Measurements from ENCODE around the gene GSK3B.
"Not testable (repeated sequence)": the region's sequence is repeated elsewhere in the genome, so short reads cannot be mapped to it uniquely, and the experiment has no call there.

Gene GSK3B

DNA sequence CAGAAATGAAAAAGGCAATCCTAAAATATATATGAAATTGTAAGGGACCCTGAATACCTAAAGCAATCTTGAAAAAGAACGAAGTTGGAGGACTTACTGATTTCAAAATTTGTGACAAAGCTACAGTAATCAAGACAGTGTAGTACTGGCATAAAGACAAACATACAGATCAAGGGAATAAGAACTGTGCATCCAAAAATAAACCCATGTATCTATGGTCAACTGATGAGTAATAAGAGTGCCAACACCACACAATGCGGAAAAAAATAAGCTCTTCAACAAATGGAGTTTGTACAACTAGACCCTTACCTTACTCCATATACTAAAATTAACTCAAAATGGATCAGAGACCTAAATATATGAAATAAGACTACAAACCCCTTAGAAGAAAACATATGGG lies 29.6 kb downstream of the GSK3B start:
- no peak overlapping the region for H3K4me3 ChIP-seq (ENCODE audit: low read length)
- DNase-seq (ENCODE audit: low read depth) = no peak
- TF ChIP-seq, protein P1, sequence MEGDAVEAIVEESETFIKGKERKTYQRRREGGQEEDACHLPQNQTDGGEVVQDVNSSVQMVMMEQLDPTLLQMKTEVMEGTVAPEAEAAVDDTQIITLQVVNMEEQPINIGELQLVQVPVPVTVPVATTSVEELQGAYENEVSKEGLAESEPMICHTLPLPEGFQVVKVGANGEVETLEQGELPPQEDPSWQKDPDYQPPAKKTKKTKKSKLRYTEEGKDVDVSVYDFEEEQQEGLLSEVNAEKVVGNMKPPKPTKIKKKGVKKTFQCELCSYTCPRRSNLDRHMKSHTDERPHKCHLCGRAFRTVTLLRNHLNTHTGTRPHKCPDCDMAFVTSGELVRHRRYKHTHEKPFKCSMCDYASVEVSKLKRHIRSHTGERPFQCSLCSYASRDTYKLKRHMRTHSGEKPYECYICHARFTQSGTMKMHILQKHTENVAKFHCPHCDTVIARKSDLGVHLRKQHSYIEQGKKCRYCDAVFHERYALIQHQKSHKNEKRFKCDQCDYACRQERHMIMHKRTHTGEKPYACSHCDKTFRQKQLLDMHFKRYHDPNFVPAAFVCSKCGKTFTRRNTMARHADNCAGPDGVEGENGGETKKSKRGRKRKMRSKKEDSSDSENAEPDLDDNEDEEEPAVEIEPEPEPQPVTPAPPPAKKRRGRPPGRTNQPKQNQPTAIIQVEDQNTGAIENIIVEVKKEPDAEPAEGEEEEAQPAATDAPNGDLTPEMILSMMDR (IDR thresholded peaks at IDR 0.05; ENCODE audit: insufficient read depth, low read depth, low read length, missing control alignments) = no peak

DNA sequence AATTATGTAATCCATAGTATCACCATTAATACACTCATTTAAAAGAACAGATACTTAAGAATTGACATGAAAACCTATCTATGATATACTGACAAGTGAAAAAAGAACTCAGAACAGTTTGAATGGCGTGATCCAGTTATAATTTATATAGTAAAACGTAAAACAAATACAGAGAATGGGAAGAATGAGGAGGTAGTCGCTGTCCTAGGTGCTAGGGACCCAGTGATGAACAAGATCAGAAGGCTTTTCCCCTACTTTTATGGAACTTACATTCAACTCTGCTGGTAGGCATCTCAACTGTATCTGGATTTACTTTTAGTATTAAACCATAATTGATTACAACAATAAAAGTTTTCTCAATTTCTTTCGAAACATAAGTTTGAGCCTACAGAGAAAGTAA lies 31.8 kb downstream of the GSK3B start:
- TF ChIP-seq, protein P1 (IDR thresholded peaks at IDR 0.05; ENCODE audit: insufficient read depth, low read depth, low read length, missing control alignments) = no peak
- no peak for DNase-seq (ENCODE audit: low read depth)
- H3K4me3 ChIP-seq (ENCODE audit: low read length) = no peak overlapping the region

DNA sequence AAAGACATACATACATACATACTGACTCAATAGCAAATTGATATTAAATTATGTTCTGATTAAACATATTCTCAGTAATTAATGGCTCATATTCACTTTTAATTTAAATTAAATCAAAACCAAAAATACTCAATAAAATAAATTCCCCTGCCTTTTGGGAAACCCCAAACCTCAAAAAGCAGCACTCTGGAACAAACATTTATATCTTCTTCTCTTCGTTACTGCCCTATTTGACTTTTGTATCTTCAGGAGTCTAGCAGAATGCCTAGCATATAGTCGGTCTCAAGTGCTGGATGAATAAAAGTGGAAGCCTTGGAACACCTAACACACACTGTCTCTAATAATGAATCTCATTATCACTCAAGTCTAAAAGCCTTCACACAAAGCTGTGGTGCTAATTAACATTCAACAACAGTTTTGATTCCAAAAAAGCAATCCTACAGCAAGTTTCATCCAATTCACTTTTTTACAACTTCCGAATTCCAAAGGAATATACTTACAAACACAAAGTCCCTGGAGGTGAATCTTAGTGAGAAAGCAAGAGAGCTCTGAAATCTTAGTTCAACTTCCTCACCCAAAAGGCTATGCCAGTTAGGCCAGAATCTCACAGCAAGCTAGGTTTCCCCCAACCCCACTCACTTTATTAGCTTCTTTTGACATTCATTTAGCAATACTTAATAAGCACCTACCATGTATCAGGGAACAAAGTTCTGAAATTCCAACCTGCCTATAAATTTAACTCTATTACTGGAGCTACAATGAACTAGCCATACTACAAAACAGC lies 35.0 kb downstream of the GSK3B start:
- TF ChIP-seq, protein P1 (IDR thresholded peaks at IDR 0.05; ENCODE audit: insufficient read depth, low read depth, low read length, missing control alignments) = no peak
- no peak for DNase-seq (ENCODE audit: low read depth)
- no peak overlapping the region for H3K4me3 ChIP-seq (ENCODE audit: low read length)

DNA sequence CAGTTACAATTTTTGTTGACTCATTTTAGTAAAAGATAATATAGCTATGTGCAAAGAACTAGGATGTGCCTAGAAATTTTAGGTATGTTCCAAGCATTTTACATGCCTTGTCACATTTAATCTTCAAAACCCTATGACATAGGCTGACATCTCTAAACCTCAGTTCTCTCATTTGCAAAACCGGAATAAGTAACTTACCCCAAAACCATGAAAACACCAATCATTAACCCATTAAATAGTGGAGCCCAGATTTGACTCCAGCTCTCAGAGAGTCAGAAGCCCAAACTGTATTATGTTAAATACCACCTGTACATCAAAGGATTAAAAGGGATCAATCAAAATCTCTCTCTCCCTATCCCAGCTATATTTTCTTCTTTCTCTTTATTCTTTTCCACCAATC lies 36.6 kb downstream of the GSK3B start:
- no peak for DNase-seq (ENCODE audit: low read depth)
- TF ChIP-seq, protein P1 (IDR thresholded peaks at IDR 0.05; ENCODE audit: insufficient read depth, low read depth, low read length, missing control alignments) = no peak
- no peak overlapping the region for H3K4me3 ChIP-seq (ENCODE audit: low read length)

DNA sequence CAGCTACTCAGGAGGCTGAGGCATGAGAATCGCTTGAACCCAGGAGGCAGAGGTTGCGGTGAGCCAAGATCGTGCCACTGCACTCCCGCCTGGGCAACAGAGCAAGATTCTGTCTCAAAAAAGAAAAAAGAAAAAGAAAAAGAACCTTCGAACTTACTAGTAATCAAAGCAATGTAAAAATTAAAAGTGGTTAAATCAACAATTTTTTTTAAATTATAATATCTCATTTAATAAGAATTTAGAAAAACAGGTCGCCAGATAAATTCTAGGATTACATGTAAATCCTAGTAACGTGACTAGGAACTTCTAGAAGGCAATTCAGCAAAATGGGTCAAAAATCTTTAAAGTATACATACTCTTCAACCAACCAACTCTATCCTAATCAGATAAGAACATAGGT lies 37.2 kb downstream of the GSK3B start:
- DNase-seq (ENCODE audit: low read depth) = no peak
- TF ChIP-seq, protein P1 (IDR thresholded peaks at IDR 0.05; ENCODE audit: insufficient read depth, low read depth, low read length, missing control alignments) = no peak
- H3K4me3 ChIP-seq (ENCODE audit: low read length) = no peak overlapping the region

DNA sequence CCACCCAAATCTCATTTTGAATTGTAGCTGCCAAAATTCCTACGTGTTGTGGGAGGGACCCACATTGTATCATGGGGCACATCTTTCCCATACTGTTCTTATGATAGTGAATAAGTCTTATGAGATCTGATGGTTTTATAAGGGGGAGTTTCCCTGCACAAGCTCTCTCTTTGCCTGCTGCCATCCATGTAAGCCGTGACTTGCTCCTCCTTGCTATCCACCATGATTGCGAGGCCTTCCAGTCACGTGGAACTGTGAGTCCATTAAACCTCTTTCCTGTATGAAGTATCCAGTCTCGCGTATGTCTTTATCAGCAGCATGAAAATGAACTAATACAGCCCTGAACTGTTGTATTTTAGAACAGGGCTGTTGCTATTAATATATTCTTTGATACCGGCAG lies 40.6 kb downstream of the GSK3B start:
- not testable (repeated sequence) for DNase-seq (ENCODE audit: low read depth); H3K4me3 ChIP-seq (ENCODE audit: low read length)

DNA sequence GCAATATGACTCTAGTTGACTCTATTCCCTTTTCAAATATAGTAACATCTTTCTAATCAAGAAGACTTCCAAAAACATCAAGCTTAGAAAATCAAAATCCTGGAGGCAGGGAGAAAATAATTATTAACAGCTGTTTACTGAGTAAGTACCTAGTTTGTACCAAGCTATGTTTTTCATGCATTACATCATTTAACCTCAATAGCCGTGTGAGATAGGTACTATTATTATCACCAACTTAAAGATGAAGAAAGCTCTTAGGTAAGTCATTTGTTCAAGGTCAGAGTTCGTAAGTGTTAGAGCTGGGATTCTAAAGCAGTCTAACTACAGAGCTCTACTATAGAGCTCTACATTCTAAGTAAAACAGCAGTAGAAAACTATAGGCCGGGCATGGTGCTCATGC lies 41.6 kb downstream of the GSK3B start:
- H3K4me3 ChIP-seq (ENCODE audit: low read length) = no peak overlapping the region
- DNase-seq (ENCODE audit: low read depth) = no peak
- TF ChIP-seq, protein P1 (IDR thresholded peaks at IDR 0.05; ENCODE audit: insufficient read depth, low read depth, low read length, missing control alignments) = no peak
